SK-N-SH treated with all-trans-retinoic acid at 6 μM for 48 hours (cell line): ENCODE measurements around the gene MPP2.

Experiments
- BACH2 ChIP-seq: fragments of 250-450 bp; sonication (Bioruptor Pico); IDR thresholded peaks from 2 replicates; pipeline ENCODE4 v1.9.0; 2021; ENCODE audit warnings: mild to moderate bottlenecking, borderline replicate concordance
- CSDC2 ChIP-seq: fragments of 250-450 bp; sonication (Bioruptor Pico); IDR thresholded peaks from 2 replicates; pipeline ENCODE4 v1.5.0; 2020; ENCODE audit warnings: mild to moderate bottlenecking, moderate library complexity
- OSR1 ChIP-seq: fragments of 250-450 bp; sonication (Bioruptor Pico); IDR thresholded peaks from 2 replicates; pipeline ENCODE4 v1.8.0; 2022; ENCODE audit warnings: moderate library complexity, mild to moderate bottlenecking, inconsistent platforms
- TCF4 ChIP-seq: fragments of 250-450 bp; sonication (Bioruptor Pico); IDR thresholded peaks from 2 replicates; pipeline ENCODE4 v1.8.0; 2021; ENCODE audit warnings: mild to moderate bottlenecking, moderate library complexity, borderline replicate concordance
- ZFP30 ChIP-seq: fragments of 450-650 bp; formaldehyde crosslinking; IDR thresholded peaks from 2 replicates; pipeline ENCODE4 v1.5.0; 2022; ENCODE audit warnings: mild to moderate bottlenecking, moderate library complexity
- ZNF565 ChIP-seq: fragments of 450-650 bp; formaldehyde crosslinking; conservative IDR thresholded peaks from 2 replicates; pipeline ENCODE4 v1.5.0; 2020; ENCODE audit warnings: low read depth, mild to moderate bottlenecking, moderate library complexity
- ZNF8 ChIP-seq: fragments of 450-650 bp; formaldehyde crosslinking; IDR thresholded peaks from 2 replicates; pipeline ENCODE4 v1.5.0; 2020; ENCODE audit warnings: mild to moderate bottlenecking, moderate library complexity
- TF ChIP-seq, protein P1 (sequence below): fragments of 250-450 bp; sonication (Bioruptor Pico); IDR thresholded peaks from 2 replicates; pipeline ENCODE4 v1.8.0; 2020; ENCODE audit warnings: mild to moderate bottlenecking, moderate library complexity, borderline replicate concordance
- TF ChIP-seq, protein P2 (sequence below): fragments of 250-450 bp; sonication (Bioruptor Pico); IDR thresholded peaks from 2 replicates; pipeline ENCODE4 v1.8.0; 2021; ENCODE audit warnings: low read depth, mild to moderate bottlenecking, moderate library complexity, borderline replicate concordance
- TF ChIP-seq, protein P3 (sequence below): fragments of 250-450 bp; sonication (Bioruptor Pico); IDR thresholded peaks from 2 replicates; pipeline ENCODE4 v1.5.1; 2020; ENCODE audit warnings: low read depth, mild to moderate bottlenecking, moderate library complexity
- TF ChIP-seq, protein P4 (sequence below): fragments of 250-450 bp; sonication (Bioruptor Pico); IDR thresholded peaks from 2 replicates; pipeline ENCODE4 v1.5.1; 2021; ENCODE audit warnings: mild to moderate bottlenecking, moderate library complexity
- TF ChIP-seq, protein P5 (sequence below): fragments of 250-450 bp; sonication (Bioruptor Pico); IDR thresholded peaks from 2 replicates; pipeline ENCODE4 v1.5.0; 2020; ENCODE audit warnings: mild to moderate bottlenecking, moderate library complexity

DNA sequence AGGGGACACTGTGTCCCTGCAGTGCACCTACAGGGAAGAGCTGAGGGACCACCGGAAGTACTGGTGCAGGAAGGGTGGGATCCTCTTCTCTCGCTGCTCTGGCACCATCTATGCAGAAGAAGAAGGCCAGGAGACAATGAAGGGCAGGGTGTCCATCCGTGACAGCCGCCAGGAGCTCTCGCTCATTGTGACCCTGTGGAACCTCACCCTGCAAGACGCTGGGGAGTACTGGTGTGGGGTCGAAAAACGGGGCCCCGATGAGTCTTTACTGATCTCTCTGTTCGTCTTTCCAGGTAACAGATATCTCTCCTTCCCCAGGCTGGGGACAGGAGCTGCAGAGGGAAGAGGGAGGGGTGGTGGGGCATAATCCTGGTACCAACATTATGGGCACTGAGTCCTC is 58.7 kb downstream of the MPP2 start:
- TF ChIP-seq, protein P1, sequence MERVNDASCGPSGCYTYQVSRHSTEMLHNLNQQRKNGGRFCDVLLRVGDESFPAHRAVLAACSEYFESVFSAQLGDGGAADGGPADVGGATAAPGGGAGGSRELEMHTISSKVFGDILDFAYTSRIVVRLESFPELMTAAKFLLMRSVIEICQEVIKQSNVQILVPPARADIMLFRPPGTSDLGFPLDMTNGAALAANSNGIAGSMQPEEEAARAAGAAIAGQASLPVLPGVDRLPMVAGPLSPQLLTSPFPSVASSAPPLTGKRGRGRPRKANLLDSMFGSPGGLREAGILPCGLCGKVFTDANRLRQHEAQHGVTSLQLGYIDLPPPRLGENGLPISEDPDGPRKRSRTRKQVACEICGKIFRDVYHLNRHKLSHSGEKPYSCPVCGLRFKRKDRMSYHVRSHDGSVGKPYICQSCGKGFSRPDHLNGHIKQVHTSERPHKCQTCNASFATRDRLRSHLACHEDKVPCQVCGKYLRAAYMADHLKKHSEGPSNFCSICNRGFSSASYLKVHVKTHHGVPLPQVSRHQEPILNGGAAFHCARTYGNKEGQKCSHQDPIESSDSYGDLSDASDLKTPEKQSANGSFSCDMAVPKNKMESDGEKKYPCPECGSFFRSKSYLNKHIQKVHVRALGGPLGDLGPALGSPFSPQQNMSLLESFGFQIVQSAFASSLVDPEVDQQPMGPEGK (CRISPR knock-in tag), result no peak
- TF ChIP-seq ZNF565 (CRISPR knock-in tag), result no peak
- no peak for TF ChIP-seq ZFP30 (CRISPR knock-in tag)
- TF ChIP-seq, protein P2, sequence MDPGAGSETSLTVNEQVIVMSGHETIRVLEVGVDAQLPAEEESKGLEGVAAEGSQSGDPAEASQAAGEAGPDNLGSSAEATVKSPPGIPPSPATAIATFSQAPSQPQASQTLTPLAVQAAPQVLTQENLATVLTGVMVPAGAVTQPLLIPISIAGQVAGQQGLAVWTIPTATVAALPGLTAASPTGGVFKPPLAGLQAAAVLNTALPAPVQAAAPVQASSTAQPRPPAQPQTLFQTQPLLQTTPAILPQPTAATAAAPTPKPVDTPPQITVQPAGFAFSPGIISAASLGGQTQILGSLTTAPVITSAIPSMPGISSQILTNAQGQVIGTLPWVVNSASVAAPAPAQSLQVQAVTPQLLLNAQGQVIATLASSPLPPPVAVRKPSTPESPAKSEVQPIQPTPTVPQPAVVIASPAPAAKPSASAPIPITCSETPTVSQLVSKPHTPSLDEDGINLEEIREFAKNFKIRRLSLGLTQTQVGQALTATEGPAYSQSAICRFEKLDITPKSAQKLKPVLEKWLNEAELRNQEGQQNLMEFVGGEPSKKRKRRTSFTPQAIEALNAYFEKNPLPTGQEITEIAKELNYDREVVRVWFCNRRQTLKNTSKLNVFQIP (CRISPR knock-in tag), result no peak
- TF ChIP-seq, protein P3, sequence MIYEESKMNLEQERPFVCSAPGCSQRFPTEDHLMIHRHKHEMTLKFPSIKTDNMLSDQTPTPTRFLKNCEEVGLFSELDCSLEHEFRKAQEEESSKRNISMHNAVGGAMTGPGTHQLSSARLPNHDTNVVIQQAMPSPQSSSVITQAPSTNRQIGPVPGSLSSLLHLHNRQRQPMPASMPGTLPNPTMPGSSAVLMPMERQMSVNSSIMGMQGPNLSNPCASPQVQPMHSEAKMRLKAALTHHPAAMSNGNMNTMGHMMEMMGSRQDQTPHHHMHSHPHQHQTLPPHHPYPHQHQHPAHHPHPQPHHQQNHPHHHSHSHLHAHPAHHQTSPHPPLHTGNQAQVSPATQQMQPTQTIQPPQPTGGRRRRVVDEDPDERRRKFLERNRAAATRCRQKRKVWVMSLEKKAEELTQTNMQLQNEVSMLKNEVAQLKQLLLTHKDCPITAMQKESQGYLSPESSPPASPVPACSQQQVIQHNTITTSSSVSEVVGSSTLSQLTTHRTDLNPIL (CRISPR knock-in tag), result no peak
- TF ChIP-seq BACH2 (CRISPR knock-in tag), result no peak
- no peak for TF ChIP-seq TCF4 (CRISPR knock-in tag)
- TF ChIP-seq CSDC2 (CRISPR knock-in tag), result no peak
- TF ChIP-seq, protein P4, sequence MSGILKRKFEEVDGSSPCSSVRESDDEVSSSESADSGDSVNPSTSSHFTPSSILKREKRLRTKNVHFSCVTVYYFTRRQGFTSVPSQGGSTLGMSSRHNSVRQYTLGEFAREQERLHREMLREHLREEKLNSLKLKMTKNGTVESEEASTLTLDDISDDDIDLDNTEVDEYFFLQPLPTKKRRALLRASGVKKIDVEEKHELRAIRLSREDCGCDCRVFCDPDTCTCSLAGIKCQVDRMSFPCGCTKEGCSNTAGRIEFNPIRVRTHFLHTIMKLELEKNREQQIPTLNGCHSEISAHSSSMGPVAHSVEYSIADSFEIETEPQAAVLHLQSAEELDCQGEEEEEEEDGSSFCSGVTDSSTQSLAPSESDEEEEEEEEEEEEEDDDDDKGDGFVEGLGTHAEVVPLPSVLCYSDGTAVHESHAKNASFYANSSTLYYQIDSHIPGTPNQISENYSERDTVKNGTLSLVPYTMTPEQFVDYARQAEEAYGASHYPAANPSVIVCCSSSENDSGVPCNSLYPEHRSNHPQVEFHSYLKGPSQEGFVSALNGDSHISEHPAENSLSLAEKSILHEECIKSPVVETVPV (CRISPR knock-in tag), result no peak
- no peak for TF ChIP-seq OSR1 (CRISPR knock-in tag)
- TF ChIP-seq, protein P5, sequence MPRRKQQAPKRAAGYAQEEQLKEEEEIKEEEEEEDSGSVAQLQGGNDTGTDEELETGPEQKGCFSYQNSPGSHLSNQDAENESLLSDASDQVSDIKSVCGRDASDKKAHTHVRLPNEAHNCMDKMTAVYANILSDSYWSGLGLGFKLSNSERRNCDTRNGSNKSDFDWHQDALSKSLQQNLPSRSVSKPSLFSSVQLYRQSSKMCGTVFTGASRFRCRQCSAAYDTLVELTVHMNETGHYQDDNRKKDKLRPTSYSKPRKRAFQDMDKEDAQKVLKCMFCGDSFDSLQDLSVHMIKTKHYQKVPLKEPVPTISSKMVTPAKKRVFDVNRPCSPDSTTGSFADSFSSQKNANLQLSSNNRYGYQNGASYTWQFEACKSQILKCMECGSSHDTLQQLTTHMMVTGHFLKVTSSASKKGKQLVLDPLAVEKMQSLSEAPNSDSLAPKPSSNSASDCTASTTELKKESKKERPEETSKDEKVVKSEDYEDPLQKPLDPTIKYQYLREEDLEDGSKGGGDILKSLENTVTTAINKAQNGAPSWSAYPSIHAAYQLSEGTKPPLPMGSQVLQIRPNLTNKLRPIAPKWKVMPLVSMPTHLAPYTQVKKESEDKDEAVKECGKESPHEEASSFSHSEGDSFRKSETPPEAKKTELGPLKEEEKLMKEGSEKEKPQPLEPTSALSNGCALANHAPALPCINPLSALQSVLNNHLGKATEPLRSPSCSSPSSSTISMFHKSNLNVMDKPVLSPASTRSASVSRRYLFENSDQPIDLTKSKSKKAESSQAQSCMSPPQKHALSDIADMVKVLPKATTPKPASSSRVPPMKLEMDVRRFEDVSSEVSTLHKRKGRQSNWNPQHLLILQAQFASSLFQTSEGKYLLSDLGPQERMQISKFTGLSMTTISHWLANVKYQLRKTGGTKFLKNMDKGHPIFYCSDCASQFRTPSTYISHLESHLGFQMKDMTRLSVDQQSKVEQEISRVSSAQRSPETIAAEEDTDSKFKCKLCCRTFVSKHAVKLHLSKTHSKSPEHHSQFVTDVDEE (CRISPR knock-in tag), result no peak
- no peak for TF ChIP-seq ZNF8 (CRISPR knock-in tag)
